Measurements from ENCODE around the gene ATP5MC3. TPM values are rescaled to one million over a fixed set of nuclear protein-coding genes. Genes with fewer than 3 reads are reported as not detected.
A peak's percentile ranks its signal among the peaks of the same experiment; 100 is the strongest.

The ATP5MC3 gene
- total RNA-seq, 2 experiments from 2014 or later: 161 to 371 TPM

DNA sequence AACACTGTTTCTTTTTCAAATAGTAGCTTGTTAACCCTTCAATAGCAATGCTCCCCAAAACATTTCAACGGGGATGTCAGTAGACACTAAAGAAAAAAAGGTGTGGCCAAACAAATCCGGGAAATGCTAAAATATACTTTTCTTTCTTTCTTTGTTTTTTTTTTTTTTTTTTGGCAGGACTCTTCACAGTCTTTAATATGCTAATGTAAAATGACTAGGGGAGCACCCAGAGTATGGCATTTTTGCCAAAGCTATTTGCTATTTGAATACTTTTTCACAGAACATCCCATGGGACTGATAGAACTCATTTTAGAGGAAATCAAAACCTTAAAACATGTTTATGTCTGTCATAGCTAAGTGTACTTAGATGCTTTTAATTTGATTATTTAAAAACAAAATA, 45.6 kb downstream of the ATP5MC3 start:
- TF ChIP-seq, protein P1, sequence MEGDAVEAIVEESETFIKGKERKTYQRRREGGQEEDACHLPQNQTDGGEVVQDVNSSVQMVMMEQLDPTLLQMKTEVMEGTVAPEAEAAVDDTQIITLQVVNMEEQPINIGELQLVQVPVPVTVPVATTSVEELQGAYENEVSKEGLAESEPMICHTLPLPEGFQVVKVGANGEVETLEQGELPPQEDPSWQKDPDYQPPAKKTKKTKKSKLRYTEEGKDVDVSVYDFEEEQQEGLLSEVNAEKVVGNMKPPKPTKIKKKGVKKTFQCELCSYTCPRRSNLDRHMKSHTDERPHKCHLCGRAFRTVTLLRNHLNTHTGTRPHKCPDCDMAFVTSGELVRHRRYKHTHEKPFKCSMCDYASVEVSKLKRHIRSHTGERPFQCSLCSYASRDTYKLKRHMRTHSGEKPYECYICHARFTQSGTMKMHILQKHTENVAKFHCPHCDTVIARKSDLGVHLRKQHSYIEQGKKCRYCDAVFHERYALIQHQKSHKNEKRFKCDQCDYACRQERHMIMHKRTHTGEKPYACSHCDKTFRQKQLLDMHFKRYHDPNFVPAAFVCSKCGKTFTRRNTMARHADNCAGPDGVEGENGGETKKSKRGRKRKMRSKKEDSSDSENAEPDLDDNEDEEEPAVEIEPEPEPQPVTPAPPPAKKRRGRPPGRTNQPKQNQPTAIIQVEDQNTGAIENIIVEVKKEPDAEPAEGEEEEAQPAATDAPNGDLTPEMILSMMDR (conservative IDR thresholded peaks at IDR 0.05; ENCODE audit: low read length): no peak
- TF ChIP-seq EZH2phosphoT487 (IDR thresholded peaks at IDR 0.05; ENCODE audit: borderline replicate concordance, low read depth, low read length): no peak
- CTCF ChIA-PET (ENCODE audit: unreplicated experiment): no interaction called here
- peaks cover 18% of the 10 kb centered on the region for H4K20me1 ChIP-seq (ENCODE audit: insufficient read depth, low read length)
- H3K4me1 ChIP-seq (ENCODE audit: insufficient read depth, low read length, poor library complexity, severe bottlenecking): peaks cover 14% of the 10 kb centered on the region
- H3K79me2 ChIP-seq (ENCODE audit: insufficient read depth, low read depth, low read length): peaks cover 40% of the 10 kb centered on the region
- H3K9me3 ChIP-seq (ENCODE audit: low read length): no peaks in the 10 kb centered on the region
- POLR2A ChIA-PET: interaction anchor here (0.7 to 5.3 kb wide), 15 partner anchors 8 to 573 kb away, joined by 3 to 37 read pairs (median 4); no protein-coding TSS in a partner anchor
- H3K27ac ChIP-seq (ENCODE audit: low read depth, low read length, poor library complexity, severe bottlenecking): no peak overlapping the region
- H3K4me3 ChIP-seq (ENCODE audit: low read depth, low read length, poor library complexity, severe bottlenecking): no peak overlapping the region
- H3K9me2 ChIP-seq (ENCODE audit: insufficient read depth, low read length): no peaks in the 10 kb centered on the region
- H3K36me3 ChIP-seq (ENCODE audit: insufficient read depth, low read length): peaks cover 85% of the 10 kb centered on the region
- H2AFZ ChIP-seq (ENCODE audit: low read length): no peak overlapping the region
- BruUV-seq (replicated peaks): no TSS peak
- DNase-seq (ENCODE audit: low spot score): no peak
- peak overlapping the region; percentile 50 for H3K4me2 ChIP-seq (ENCODE audit: low read length)
- intact Hi-C loops (cut with micrococcal nuclease; ENCODE audit: unreplicated experiment): no loop called here

DNA sequence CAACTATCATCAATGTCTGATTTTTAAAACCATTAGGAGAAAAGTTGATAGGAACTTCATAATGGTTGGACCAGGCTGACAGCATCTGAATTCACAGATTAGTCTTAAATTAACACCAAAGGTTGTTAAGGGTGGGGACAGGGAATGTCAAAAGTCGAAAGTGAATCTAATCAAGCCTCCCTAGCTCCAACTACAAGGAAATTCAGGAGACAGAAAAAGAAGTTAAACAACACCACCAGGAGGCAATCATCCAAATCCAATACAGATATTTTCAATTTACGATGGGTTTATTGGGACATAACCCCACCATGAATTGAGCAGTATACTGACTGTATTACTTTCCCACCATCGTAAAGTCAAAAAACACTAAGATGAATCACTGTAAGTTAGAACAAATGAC, 46.3 kb downstream of the ATP5MC3 start:
- no peaks in the 10 kb centered on the region for H3K9me2 ChIP-seq (ENCODE audit: insufficient read depth, low read length)
- H3K36me3 ChIP-seq (ENCODE audit: insufficient read depth, low read length): peaks cover 91% of the 10 kb centered on the region
- H4K20me1 ChIP-seq (ENCODE audit: insufficient read depth, low read length): peaks cover 18% of the 10 kb centered on the region
- TF ChIP-seq EZH2phosphoT487 (IDR thresholded peaks at IDR 0.05; ENCODE audit: borderline replicate concordance, low read depth, low read length): no peak
- TF ChIP-seq, protein P1 (conservative IDR thresholded peaks at IDR 0.05; ENCODE audit: low read length): no peak
- ChIA-PET CTCF (ENCODE audit: unreplicated experiment) (no interaction called here), POLR2A (interaction anchor here (0.7 to 5.3 kb wide), 6 partner anchors 10 to 43 kb away, joined by 4 to 37 read pairs (median 6); no protein-coding TSS in a partner anchor)
- no TSS peak for BruUV-seq (replicated peaks)
- DNase-seq (ENCODE audit: low spot score): no peak
- no peak overlapping the region for H3K27ac ChIP-seq (ENCODE audit: low read depth, low read length, poor library complexity, severe bottlenecking)
- peaks cover 40% of the 10 kb centered on the region for H3K79me2 ChIP-seq (ENCODE audit: insufficient read depth, low read depth, low read length)
- H3K4me1 ChIP-seq (ENCODE audit: insufficient read depth, low read length, poor library complexity, severe bottlenecking): peaks cover 14% of the 10 kb centered on the region
- H3K9me3 ChIP-seq (ENCODE audit: low read length): no peaks in the 10 kb centered on the region
- no peak overlapping the region for H3K4me2 ChIP-seq (ENCODE audit: low read length)
- no peak overlapping the region for H2AFZ ChIP-seq (ENCODE audit: low read length)
- H3K4me3 ChIP-seq (ENCODE audit: low read depth, low read length, poor library complexity, severe bottlenecking): no peak overlapping the region
- intact Hi-C loops (cut with micrococcal nuclease; ENCODE audit: unreplicated experiment): no loop called here

DNA sequence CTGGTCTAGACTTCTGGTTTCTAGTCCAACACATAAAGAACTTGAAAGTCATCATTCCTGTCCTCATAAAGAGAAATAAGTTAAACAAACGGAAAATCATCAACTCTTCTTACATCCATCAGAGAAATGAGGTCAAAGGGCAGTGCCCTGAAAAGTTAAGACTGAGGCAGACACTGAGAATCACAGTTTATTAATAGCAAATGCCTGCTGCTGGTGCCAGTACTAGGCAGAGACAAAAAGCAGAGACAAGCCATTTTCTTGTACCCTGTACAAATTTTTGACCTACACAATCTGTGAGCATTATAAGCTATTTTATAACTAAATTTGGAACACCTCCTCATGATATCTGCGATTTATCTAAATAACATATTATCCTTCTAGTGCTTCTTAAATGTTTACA, 50.3 kb downstream of the ATP5MC3 start:
- Histone ChIP-seq H2AFZ (ENCODE audit: low read length) (no peak overlapping the region), H4K20me1 (ENCODE audit: insufficient read depth, low read length) (no peaks in the 10 kb centered on the region), H3K9me3 (ENCODE audit: low read length) (no peaks in the 10 kb centered on the region), H3K36me3 (ENCODE audit: insufficient read depth, low read length) (peaks cover 88% of the 10 kb centered on the region), H3K79me2 (ENCODE audit: insufficient read depth, low read depth, low read length) (peaks cover 8% of the 10 kb centered on the region; the same call in 1 of the 2 replicates), H3K9me2 (ENCODE audit: insufficient read depth, low read length) (no peaks in the 10 kb centered on the region), H3K4me3 (ENCODE audit: low read depth, low read length, poor library complexity, severe bottlenecking) (no peak overlapping the region), H3K4me1 (ENCODE audit: insufficient read depth, low read length, poor library complexity, severe bottlenecking) (peaks cover 4% of the 10 kb centered on the region), H3K27ac (ENCODE audit: low read depth, low read length, poor library complexity, severe bottlenecking) (no peak overlapping the region), H3K4me2 (ENCODE audit: low read length) (no peak overlapping the region)
- intact Hi-C loops (cut with micrococcal nuclease; ENCODE audit: unreplicated experiment): no loop called here
- no TSS peak for BruUV-seq (replicated peaks)
- ChIA-PET POLR2A (interaction anchor here (0.6 kb wide), 1 partner anchor 25 kb away, joined by 3 read pairs; no protein-coding TSS in a partner anchor), CTCF (ENCODE audit: unreplicated experiment) (no interaction called here)
- DNase-seq (ENCODE audit: low spot score): no peak
- TF ChIP-seq, protein P1 (conservative IDR thresholded peaks at IDR 0.05; ENCODE audit: low read length): no peak
- TF ChIP-seq EZH2phosphoT487 (IDR thresholded peaks at IDR 0.05; ENCODE audit: borderline replicate concordance, low read depth, low read length): no peak

Data from OCI-LY7 (cell line).